Measurements from ENCODE around the gene MAP4K3. TPM values are rescaled to one million over a fixed set of nuclear protein-coding genes. Genes with fewer than 3 reads are reported as not detected.

MAP4K3 gene
- total RNA-seq, 4 donors from 2014 or later = 49.4 to 89.0 (median 79.2) TPM

DNA sequence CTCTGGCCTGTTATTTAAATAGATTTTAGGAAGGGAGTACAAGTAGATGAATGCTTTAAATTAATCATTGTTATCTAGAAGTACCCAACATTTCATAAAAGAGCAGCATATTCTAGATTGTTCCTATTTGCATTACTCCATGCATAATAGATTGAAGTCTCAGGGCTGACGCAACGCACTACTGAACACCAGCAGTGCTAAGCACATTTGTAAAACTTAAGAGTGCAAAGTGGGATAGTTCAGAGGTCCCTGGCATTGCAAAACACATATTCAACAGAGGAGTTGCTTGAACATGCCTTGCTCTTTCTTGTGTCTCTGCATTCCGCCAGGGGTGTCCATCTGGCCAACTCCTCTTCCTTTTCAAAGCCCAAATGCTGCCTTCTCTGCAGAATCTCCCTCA lies 215.6 kb downstream of the MAP4K3 start:
- no peak overlapping the region for H3K27ac ChIP-seq
- H3K4me3 ChIP-seq = no peak overlapping the region
- no peaks in the 10 kb centered on the region for H3K36me3 ChIP-seq
- WGBS, 2 donors (ENCODE audit: low coverage in 1 of 2) = 93 to 97% methylated on average over 3 of the region's 3 CpGs
- H3K4me1 ChIP-seq = no peaks in the 10 kb centered on the region
- no peak for ATAC-seq
- no peaks in the 10 kb centered on the region for H3K27me3 ChIP-seq
- H3K9me3 ChIP-seq = no peaks in the 10 kb centered on the region
- TF ChIP-seq, protein P1, sequence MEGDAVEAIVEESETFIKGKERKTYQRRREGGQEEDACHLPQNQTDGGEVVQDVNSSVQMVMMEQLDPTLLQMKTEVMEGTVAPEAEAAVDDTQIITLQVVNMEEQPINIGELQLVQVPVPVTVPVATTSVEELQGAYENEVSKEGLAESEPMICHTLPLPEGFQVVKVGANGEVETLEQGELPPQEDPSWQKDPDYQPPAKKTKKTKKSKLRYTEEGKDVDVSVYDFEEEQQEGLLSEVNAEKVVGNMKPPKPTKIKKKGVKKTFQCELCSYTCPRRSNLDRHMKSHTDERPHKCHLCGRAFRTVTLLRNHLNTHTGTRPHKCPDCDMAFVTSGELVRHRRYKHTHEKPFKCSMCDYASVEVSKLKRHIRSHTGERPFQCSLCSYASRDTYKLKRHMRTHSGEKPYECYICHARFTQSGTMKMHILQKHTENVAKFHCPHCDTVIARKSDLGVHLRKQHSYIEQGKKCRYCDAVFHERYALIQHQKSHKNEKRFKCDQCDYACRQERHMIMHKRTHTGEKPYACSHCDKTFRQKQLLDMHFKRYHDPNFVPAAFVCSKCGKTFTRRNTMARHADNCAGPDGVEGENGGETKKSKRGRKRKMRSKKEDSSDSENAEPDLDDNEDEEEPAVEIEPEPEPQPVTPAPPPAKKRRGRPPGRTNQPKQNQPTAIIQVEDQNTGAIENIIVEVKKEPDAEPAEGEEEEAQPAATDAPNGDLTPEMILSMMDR (IDR thresholded peaks at IDR 0.05) = no peak
- TF ChIP-seq POLR2AphosphoS5 (IDR thresholded peaks at IDR 0.05) = no peak
- TF ChIP-seq EP300 (IDR thresholded peaks at IDR 0.05) = no peak
- TF ChIP-seq POLR2A (IDR thresholded peaks at IDR 0.05) = no peak

DNA sequence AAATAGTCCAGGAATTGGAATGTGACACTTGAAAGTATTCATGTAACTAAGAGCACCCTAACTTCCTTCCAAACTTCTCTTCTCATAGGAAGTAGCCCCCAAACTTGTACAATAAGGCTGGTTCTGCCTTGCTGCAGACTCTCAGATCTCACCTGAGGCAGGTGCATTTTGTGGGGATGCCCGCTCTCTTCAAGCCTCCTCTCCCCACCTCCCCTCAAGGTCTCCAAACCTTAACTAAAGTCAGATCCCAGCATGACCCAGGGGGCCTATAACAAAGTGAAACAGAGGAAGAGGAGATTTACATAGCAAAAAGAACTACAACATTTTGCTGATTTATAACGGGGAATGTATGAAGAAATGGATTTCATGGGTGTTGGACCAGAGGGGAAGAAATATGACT lies 216.9 kb downstream of the MAP4K3 start:
- Histone ChIP-seq H3K36me3 (no peaks in the 10 kb centered on the region), H3K27ac (no peak overlapping the region), H3K9me3 (no peaks in the 10 kb centered on the region), H3K27me3 (no peaks in the 10 kb centered on the region), H3K4me1 (no peaks in the 10 kb centered on the region), H3K4me3 (no peak overlapping the region)
- TF ChIP-seq POLR2AphosphoS5 (IDR thresholded peaks at IDR 0.05) = no peak
- TF ChIP-seq, protein P1 (IDR thresholded peaks at IDR 0.05) = no peak
- no peak for TF ChIP-seq EP300 (IDR thresholded peaks at IDR 0.05)
- no peak for TF ChIP-seq POLR2A (IDR thresholded peaks at IDR 0.05)
- 97 to 100% methylated on average over 1 to 2 of the region's 2 CpGs for whole genome bisulfite sequencing, 2 donors (ENCODE audit: low coverage in 1 of 2)
- no peak for ATAC-seq

DNA sequence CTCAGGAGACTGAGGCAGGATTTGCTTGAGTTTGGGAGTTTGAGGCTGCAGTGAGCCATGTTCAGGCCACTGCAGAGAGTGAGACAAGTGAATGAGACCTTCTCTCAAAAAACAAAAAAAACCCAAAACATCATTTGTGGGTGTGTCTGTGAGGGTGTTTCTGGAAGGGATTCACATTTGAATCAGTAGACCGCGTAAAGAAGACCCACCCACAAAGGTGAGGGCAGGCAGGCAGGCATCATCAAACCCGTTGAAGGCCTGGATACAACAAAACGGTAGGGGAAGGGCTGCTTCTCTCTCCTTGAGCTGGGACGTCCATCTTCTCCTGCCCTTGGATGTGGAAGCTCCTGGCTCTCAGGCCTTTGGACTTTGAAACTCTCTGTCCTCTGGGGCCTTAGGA lies 218.7 kb downstream of the MAP4K3 start:
- Histone ChIP-seq H3K27ac (no peak overlapping the region), H3K9me3 (no peaks in the 10 kb centered on the region), H3K27me3 (no peaks in the 10 kb centered on the region), H3K36me3 (no peaks in the 10 kb centered on the region), H3K4me1 (no peaks in the 10 kb centered on the region), H3K4me3 (no peak overlapping the region)
- ATAC-seq = no peak
- TF ChIP-seq EP300 (IDR thresholded peaks at IDR 0.05) = no peak
- 80% methylated on average over 1 of the region's 5 CpGs for WGBS, 2 donors (ENCODE audit: low coverage in 1 of 2)

DNA sequence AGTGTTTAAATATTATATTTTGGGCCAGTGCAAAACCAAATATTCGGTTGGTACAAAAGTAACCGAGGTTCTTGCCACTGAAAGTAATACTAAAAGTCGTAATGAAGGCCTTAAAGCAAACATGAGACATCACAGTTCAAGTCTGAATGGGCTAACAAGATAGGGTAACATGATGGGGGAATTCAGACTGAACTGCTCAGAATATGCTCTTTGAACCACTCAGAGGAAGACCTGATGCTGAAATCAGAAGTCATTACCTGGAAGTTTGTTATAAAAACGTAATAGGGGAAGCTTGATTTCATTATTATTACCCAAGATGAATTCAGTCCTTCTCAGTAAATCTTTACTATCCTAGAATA lies 219.9 kb downstream of the MAP4K3 start:
- TF ChIP-seq POLR2A (IDR thresholded peaks at IDR 0.05) = no peak
- TF ChIP-seq EP300 (IDR thresholded peaks at IDR 0.05) = no peak
- TF ChIP-seq, protein P1 (IDR thresholded peaks at IDR 0.05) = no peak
- no peak for TF ChIP-seq POLR2AphosphoS5 (IDR thresholded peaks at IDR 0.05)
- Histone ChIP-seq H3K27me3 (no peaks in the 10 kb centered on the region), H3K9me3 (no peaks in the 10 kb centered on the region), H3K36me3 (no peaks in the 10 kb centered on the region), H3K27ac (no peak overlapping the region), H3K4me3 (no peak overlapping the region), H3K4me1 (no peaks in the 10 kb centered on the region)
- WGBS, 2 donors (ENCODE audit: low coverage in 1 of 2) = 75 to 81% methylated on average over 4 of the region's 4 CpGs
- ATAC-seq = no peak

DNA sequence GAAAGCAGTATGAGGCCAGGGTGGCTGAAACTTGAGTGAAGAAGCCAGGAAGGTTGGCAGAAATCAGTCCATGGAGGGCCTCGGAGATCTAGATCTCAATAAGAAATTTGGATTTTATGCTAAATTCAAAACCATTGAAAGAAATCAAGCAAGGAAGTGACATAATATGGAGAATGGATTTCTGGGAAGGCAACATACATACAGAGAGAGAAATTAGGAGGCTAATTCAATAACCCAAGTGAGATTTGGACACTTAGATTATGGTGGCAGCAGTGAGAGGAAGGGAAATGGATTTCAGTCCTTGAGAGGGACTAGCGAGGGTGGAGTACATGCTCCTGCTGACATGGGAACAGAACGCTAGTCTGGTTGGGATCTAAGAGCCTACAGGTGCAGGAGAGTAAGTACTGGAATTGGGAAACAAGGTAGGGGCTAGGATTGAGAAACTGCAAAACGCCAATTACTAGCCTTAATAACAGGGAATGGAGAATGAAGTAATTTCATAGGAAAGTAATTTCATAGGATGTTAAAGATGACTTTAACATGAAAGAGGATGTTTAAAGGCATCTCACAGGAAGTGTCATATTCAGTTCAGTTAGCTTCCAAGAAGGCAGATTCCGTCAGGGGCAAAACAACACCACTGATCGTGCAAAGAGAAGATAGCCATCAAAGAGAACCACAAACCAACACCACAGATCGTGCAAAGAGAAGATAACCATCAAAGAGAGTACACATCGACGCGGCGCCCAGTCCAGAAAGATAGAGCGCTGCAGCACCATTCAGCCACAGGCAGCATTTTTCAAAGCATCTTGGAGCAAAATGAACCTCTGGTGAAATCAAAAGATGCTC lies 220.5 kb downstream of the MAP4K3 start:
- no peak for ATAC-seq
- H3K27me3 ChIP-seq = no peaks in the 10 kb centered on the region
- TF ChIP-seq, protein P1 (IDR thresholded peaks at IDR 0.05) = no peak
- TF ChIP-seq POLR2AphosphoS5 (IDR thresholded peaks at IDR 0.05) (no peak), POLR2A (IDR thresholded peaks at IDR 0.05) (no peak), EP300 (IDR thresholded peaks at IDR 0.05) (no peak)
- H3K4me1 ChIP-seq = no peaks in the 10 kb centered on the region
- no peaks in the 10 kb centered on the region for H3K9me3 ChIP-seq
- no peak overlapping the region for H3K27ac ChIP-seq
- no peaks in the 10 kb centered on the region for H3K36me3 ChIP-seq
- no peak overlapping the region for H3K4me3 ChIP-seq
- 70 to 81% methylated on average over 10 to 12 of the region's 12 CpGs for WGBS, 2 donors (ENCODE audit: low coverage in 1 of 2)
